ENCODE results near the gene PHGDH. TPM values are rescaled to one million over a fixed set of nuclear protein-coding genes. Genes with fewer than 3 reads are reported as not detected.

PHGDH gene
- total RNA-seq, 1 experiment from 2014 or later = 592 TPM

DNA sequence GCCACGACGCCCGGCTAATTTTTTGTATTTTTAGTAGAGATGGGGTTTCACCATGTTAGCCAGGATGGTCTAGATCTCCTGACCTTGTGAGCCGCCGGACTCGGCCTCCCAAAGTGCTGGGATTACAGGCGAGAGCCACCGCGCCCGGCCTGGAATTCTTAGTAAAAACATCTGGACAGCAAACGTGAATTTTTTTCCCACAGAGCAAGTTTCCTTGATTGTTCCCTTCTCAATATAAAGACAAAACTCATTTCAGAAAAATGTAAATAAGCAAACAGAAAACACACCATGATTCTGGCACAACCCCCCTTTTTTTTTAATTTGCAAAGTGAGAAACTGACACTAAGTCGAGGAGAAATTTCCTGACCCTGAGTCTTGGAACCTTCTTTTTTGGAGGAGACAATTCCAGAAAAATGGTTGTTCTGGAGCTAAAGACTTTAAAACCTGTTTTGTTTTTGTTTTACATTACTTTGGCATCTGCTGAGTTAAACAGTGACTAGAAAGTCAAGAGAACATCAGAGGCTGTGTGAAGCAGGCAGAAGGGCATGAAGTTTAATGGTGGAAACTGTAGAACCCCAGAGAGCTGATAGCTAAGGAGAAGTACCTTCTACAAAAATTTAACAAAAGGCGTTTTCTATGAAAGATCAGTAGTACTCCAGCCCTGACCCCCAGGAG lies 67.3 kb downstream of the PHGDH start:
- no peak overlapping the region for H3K4me3 Mint-ChIP-seq
- H3K9me3 Mint-ChIP-seq = no peaks in the 10 kb centered on the region
- TF ChIP-seq SP1 (CRISPR knock-in tag; conservative IDR thresholded peaks at IDR 0.05) = no peak
- POLR2A ChIA-PET = interaction anchor here (1.0 kb wide), 1 partner anchor 17 kb away, joined by 3 read pairs; no protein-coding TSS in a partner anchor
- H3K27ac Mint-ChIP-seq = no peak overlapping the region
- no peak for DNase-seq (ENCODE audit: low spot score)
- no peaks in the 10 kb centered on the region for H3K36me3 Mint-ChIP-seq
- peaks cover 3% of the 10 kb centered on the region for H3K4me1 Mint-ChIP-seq
- ATAC-seq = no peak
- H3K27me3 Mint-ChIP-seq (ENCODE audit: low read depth) = no peaks in the 10 kb centered on the region; the same call in 1 of the 2 replicates
- CTCF ChIA-PET = interaction anchor here (0.6 to 1.1 kb wide), 3 partner anchors 10 to 35 kb away, joined by 3 read pairs; no protein-coding TSS in a partner anchor

- ChIA-PET POLR2A (interaction anchor here (0.7 to 1.0 kb wide), 2 partner anchors 16 to 192 kb away, joined by 3 to 5 read pairs; no protein-coding TSS in a partner anchor), CTCF (interaction anchor here (0.6 to 1.2 kb wide), 4 partner anchors 10 to 36 kb away, joined by 3 read pairs; no protein-coding TSS in a partner anchor)
- no peaks in the 10 kb centered on the region for H3K4me1 Mint-ChIP-seq
- H3K27ac Mint-ChIP-seq = 0 out of 2 replicates have a peak overlapping the region, but pooled peaks have one; percentile 41
- ATAC-seq (no peak), DNase-seq (ENCODE audit: low spot score) (no peak)
- no peaks in the 10 kb centered on the region for H3K9me3 Mint-ChIP-seq
- H3K27me3 Mint-ChIP-seq (ENCODE audit: low read depth) = no peaks in the 10 kb centered on the region; the same call in 1 of the 2 replicates
- H3K36me3 Mint-ChIP-seq = no peaks in the 10 kb centered on the region
- TF ChIP-seq GABPB1 (CRISPR knock-in tag; IDR thresholded peaks at IDR 0.05) (peak; percentile 55; the same call in 1 of the 2 replicates), HMGXB4 (CRISPR knock-in tag; IDR thresholded peaks at IDR 0.05) (no peak), ZNF232 (CRISPR knock-in tag; IDR thresholded peaks at IDR 0.05) (no peak), NR3C1 (CRISPR knock-in tag; conservative IDR thresholded peaks at IDR 0.05; ENCODE audit: low read depth) (no peak), ZNF423 (CRISPR knock-in tag; IDR thresholded peaks at IDR 0.05) (no peak)
- H3K4me3 Mint-ChIP-seq = no peak overlapping the region
These were observed 68.2 kb downstream of the PHGDH start for GRCh38 chr1:119779869-119780356.

DNA sequence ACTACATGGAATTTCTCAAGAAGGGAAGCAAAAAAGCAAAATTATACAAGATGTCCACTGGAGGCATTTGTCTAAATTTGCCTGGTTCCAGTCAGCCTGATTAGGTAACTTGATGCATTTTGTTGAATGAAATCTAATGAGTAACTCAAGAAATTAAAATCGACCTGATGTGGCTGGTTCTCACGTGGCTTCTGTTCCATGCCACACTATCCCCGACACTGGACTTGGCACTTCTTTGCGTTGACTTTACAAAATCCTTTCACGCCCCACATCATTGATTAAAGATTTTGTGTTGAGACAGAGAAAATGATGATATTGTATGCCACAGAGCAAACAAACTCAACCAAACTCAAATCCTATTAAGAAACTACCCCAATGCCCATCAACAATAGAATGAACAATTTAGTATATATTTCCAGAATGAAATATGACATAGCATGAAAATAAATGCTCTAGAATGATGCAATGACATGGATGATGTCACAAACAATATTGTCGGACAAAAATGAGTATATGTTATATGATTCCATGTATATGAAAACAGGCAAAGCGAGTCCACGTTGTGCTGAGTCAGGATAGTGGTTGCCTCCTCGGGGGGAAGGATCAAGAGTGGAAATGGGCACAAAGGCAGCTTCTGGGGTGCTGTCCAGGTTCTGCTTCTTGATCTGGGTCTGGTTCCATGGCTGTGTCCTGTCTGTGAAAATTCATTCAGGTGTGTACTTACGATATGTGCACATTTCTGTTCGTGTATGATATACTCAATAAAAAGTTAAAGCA lies 69.9 kb downstream of the PHGDH start:
- DNase-seq (ENCODE audit: low spot score) (no peak), ATAC-seq (no peak)
- H3K36me3 Mint-ChIP-seq = no peaks in the 10 kb centered on the region
- CTCF ChIA-PET = no interaction called here
- H3K27ac Mint-ChIP-seq = no peak overlapping the region
- no peak overlapping the region for H3K4me3 Mint-ChIP-seq
- no peaks in the 10 kb centered on the region for H3K9me3 Mint-ChIP-seq
- no peak for TF ChIP-seq ZNF219 (CRISPR knock-in tag; IDR thresholded peaks at IDR 0.05; ENCODE audit: borderline replicate concordance)
- no peak for TF ChIP-seq FOXJ3 (CRISPR knock-in tag; IDR thresholded peaks at IDR 0.05; ENCODE audit: borderline replicate concordance)
- TF ChIP-seq, protein P1, sequence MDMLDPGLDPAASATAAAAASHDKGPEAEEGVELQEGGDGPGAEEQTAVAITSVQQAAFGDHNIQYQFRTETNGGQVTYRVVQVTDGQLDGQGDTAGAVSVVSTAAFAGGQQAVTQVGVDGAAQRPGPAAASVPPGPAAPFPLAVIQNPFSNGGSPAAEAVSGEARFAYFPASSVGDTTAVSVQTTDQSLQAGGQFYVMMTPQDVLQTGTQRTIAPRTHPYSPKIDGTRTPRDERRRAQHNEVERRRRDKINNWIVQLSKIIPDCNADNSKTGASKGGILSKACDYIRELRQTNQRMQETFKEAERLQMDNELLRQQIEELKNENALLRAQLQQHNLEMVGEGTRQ (CRISPR knock-in tag; IDR thresholded peaks at IDR 0.05) = no peak
- no peak for TF ChIP-seq GTF2I (CRISPR knock-in tag; conservative IDR thresholded peaks at IDR 0.05)
- TF ChIP-seq SP1 (CRISPR knock-in tag; conservative IDR thresholded peaks at IDR 0.05) = no peak
- no peak for TF ChIP-seq ZNF263 (CRISPR knock-in tag; IDR thresholded peaks at IDR 0.05; ENCODE audit: low read depth)
- TF ChIP-seq SMAD3 (CRISPR knock-in tag; IDR thresholded peaks at IDR 0.05; ENCODE audit: borderline replicate concordance) = no peak
- TF ChIP-seq SOX15 (CRISPR knock-in tag; IDR thresholded peaks at IDR 0.05) = no peak
- TF ChIP-seq ZNF423 (CRISPR knock-in tag; IDR thresholded peaks at IDR 0.05) = no peak
- TF ChIP-seq PRRX2 (CRISPR knock-in tag; IDR thresholded peaks at IDR 0.05) = no peak
- TF ChIP-seq, protein P2, sequence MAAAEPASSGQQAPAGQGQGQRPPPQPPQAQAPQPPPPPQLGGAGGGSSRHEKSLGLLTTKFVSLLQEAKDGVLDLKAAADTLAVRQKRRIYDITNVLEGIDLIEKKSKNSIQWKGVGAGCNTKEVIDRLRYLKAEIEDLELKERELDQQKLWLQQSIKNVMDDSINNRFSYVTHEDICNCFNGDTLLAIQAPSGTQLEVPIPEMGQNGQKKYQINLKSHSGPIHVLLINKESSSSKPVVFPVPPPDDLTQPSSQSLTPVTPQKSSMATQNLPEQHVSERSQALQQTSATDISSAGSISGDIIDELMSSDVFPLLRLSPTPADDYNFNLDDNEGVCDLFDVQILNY (CRISPR knock-in tag; IDR thresholded peaks at IDR 0.05) = no peak
- TF ChIP-seq NFE2L1 (CRISPR knock-in tag; IDR thresholded peaks at IDR 0.05) = no peak
- 0 out of 2 replicates have a peak, but pooled peaks cover 3% of the 10 kb centered on the region for H3K4me1 Mint-ChIP-seq
- no peaks in the 10 kb centered on the region; the same call in 1 of the 2 replicates for H3K27me3 Mint-ChIP-seq (ENCODE audit: low read depth)
- POLR2A ChIA-PET = no interaction called here
